SK-N-SH (cell line): ENCODE data around the gene CNTNAP2. TPM values are rescaled to one million over a fixed set of nuclear protein-coding genes. Genes with fewer than 3 reads are reported as not detected.

Source experiments
- CTCF ChIA-PET: fragments of 300-600, 350-600 bp; formaldehyde crosslinking; extraction: SDS; loops from one replicate; lab custom pipeline; 2021; lab: Yijun Ruan, JAX
- POLR2A ChIA-PET: fragments of 350-600 bp; sonication (Branson Sonifier 250); formaldehyde crosslinking; extraction: SDS; loops from one replicate; lab custom pipeline; 2020; ENCODE audit warnings: antibody characterized with exemption, inconsistent platforms; lab: Yijun Ruan, JAX
- DNase-seq: peaks from one replicate; pipeline ENCODE4 v3.0.0; 2012
- H2AFZ ChIP-seq: fragments of 200-600 bp; sonication (generic); 2 replicates; pipeline ENCODE4 v1.8.1; 2016; ENCODE audit warnings: antibody characterized with exemption, mild to moderate bottlenecking, low read depth
- H3F3A ChIP-seq: fragments of 200-600 bp; sonication (generic); replicated peaks from 2 replicates; pipeline ENCODE3; 2016; ENCODE audit warnings: antibody characterized with exemption, mild to moderate bottlenecking; ENCODE audit not compliant: insufficient read depth
- H3K27ac ChIP-seq, 2 experiments: fragments of 200-500 bp in 1 of 2; fragments of 200-600 bp in 1 of 2; sonication (Bioruptor generic) in 1 of 2; sonication (generic), shearing (Covaris generic) in 1 of 2; 2 replicates each; pipeline versions ENCODE4 v1.5.1 to v1.6.1; 2014 to 2016; ENCODE audit warnings: low read depth in 2 of 2, inconsistent platforms in 1 of 2, low read length in 1 of 2, mild to moderate bottlenecking in 1 of 2, mixed read lengths in 1 of 2
- H3K27me3 ChIP-seq: fragments of 200-600 bp; sonication (generic), shearing (Covaris generic); 2 replicates; pipeline ENCODE4 v1.6.1; 2016; ENCODE audit warnings: mixed run types; ENCODE audit not compliant: insufficient read depth
- H3K36me3 ChIP-seq, 2 experiments: fragments of 200-500 bp in 1 of 2; fragments of 200-600 bp in 1 of 2; sonication (Bioruptor generic) in 1 of 2; sonication (generic) in 1 of 2; replicated peaks in 1 of 2; 2 replicates each; pipeline versions ENCODE3 to v1.5.1; 2014 to 2016; ENCODE audit warnings: low read length in 1 of 2, mild to moderate bottlenecking in 1 of 2; ENCODE audit not compliant: insufficient read depth in 2 of 2, control insufficient read depth in 1 of 2
- H3K4me1 ChIP-seq, 2 experiments: fragments of 200-500 bp in 1 of 2; fragments of 200-600 bp in 1 of 2; sonication (Bioruptor generic) in 1 of 2; sonication (generic), shearing (Covaris generic) in 1 of 2; 2 replicates each; pipeline versions ENCODE4 v1.5.1 to v1.6.1; 2014 to 2016; ENCODE audit warnings: low read depth in 1 of 2, low read length in 1 of 2, mixed run types in 1 of 2; ENCODE audit not compliant: insufficient read depth in 2 of 2, control insufficient read depth in 1 of 2
- H3K4me2 ChIP-seq: fragments of 200-600 bp; sonication (generic), shearing (Covaris generic); 2 replicates; pipeline ENCODE4 v1.6.1; 2017; ENCODE audit warnings: mixed run types
- H3K4me3 ChIP-seq, 2 experiments: fragments of 200-500 bp in 1 of 2; fragments of 200-600 bp in 1 of 2; sonication (Bioruptor generic) in 1 of 2; sonication (generic), shearing (Covaris generic) in 1 of 2; 2 replicates each; pipeline versions ENCODE4 v1.5.1 to v1.8.1; 2014 to 2016; ENCODE audit warnings: low read depth in 2 of 2, inconsistent platforms in 1 of 2, low read length in 1 of 2, mild to moderate bottlenecking in 1 of 2, mixed read lengths in 1 of 2, moderate library complexity in 1 of 2
- H3K79me2 ChIP-seq: fragments of 200-600 bp; sonication (generic); 2 replicates; pipeline ENCODE4 v1.8.1; 2017; ENCODE audit warnings: mild to moderate bottlenecking; ENCODE audit not compliant: insufficient read depth
- H3K9ac ChIP-seq: fragments of 200-600 bp; sonication (generic); 2 replicates; pipeline ENCODE4 v1.6.1; 2017; ENCODE audit warnings: mixed run types
- H3K9me2 ChIP-seq: fragments of 200-600 bp; sonication (generic); 2 replicates; pipeline ENCODE4 v1.6.1; 2017; ENCODE audit warnings: mixed run types
- H3K9me3 ChIP-seq: fragments of 200-600 bp; sonication (generic); 2 replicates; pipeline ENCODE4 v1.6.1; 2017; ENCODE audit warnings: mixed run types, mild to moderate bottlenecking, moderate library complexity
- H4K20me1 ChIP-seq: fragments of 200-600 bp; sonication (generic); 2 replicates; pipeline ENCODE4 v1.6.1; 2017; ENCODE audit warnings: mild to moderate bottlenecking, mixed run types; ENCODE audit not compliant: insufficient read depth
- CHD2 ChIP-seq: fragments of 150-350 bp; IDR thresholded peaks from 2 replicates; pipeline ENCODE4 v1.6.1; 2018; ENCODE audit warnings: low read length; ENCODE audit not compliant: partially characterized antibody
- ELF1 ChIP-seq: IDR thresholded peaks from 2 replicates; pipeline ENCODE4 v1.4.0; 2012
- EZH2phosphoT487 ChIP-seq: fragments of 200-600 bp; sonication (generic); IDR thresholded peaks from 2 replicates; pipeline ENCODE4 v1.6.1; 2017; ENCODE audit warnings: low read depth, mixed run types, mild to moderate bottlenecking, antibody characterized with exemption, moderate library complexity, borderline replicate concordance
- FOSL2 ChIP-seq: IDR thresholded peaks from 2 replicates; pipeline ENCODE4 v1.4.0; 2012; ENCODE audit warnings: low read depth, mild to moderate bottlenecking, moderate library complexity, borderline replicate concordance
- FOXM1 ChIP-seq: IDR thresholded peaks from 2 replicates; pipeline ENCODE4 v1.4.0; 2012; ENCODE audit warnings: low read depth, mild to moderate bottlenecking
- GABPA ChIP-seq: IDR thresholded peaks from 2 replicates; pipeline ENCODE4 v1.4.0; 2012; ENCODE audit warnings: low read depth, mild to moderate bottlenecking
- GATA2 ChIP-seq: sonication (generic); formaldehyde crosslinking; IDR thresholded peaks from 2 replicates; pipeline ENCODE4 v1.5.0; 2020; ENCODE audit warnings: mild to moderate bottlenecking, missing genetic modification reagents
- JUND ChIP-seq: IDR thresholded peaks from 2 replicates; pipeline ENCODE4 v1.4.0; 2012
- POLR2AphosphoS5 ChIP-seq: IDR thresholded peaks from 2 replicates; pipeline ENCODE4 v1.6.1; 2012; ENCODE audit warnings: low read depth, low read length
- RAD21 ChIP-seq: IDR thresholded peaks from 2 replicates; pipeline ENCODE4 v1.6.1; 2012; ENCODE audit warnings: mild to moderate bottlenecking, low read length
- RCOR1 ChIP-seq: fragments of 150-350 bp; IDR thresholded peaks from 2 replicates; pipeline ENCODE4 v1.6.1; 2017; ENCODE audit warnings: antibody characterized with exemption, low read length
- RFX5 ChIP-seq: IDR thresholded peaks from 2 replicates; pipeline ENCODE4 v1.6.1; 2012; ENCODE audit warnings: mild to moderate bottlenecking, improper control_type of control experiment, low read length
- RXRA ChIP-seq: IDR thresholded peaks from 2 replicates; pipeline ENCODE4 v1.4.0; 2012; ENCODE audit warnings: low read depth, mild to moderate bottlenecking, borderline replicate concordance
- SMC3 ChIP-seq: IDR thresholded peaks from 2 replicates; pipeline ENCODE4 v1.6.1; 2012; ENCODE audit warnings: low read depth, low read length, improper control_type of control experiment
- TAF1 ChIP-seq: IDR thresholded peaks from 2 replicates; pipeline ENCODE4 v1.6.1; 2012; ENCODE audit warnings: low read depth, mild to moderate bottlenecking, low read length, moderate library complexity, borderline replicate concordance
- TEAD4 ChIP-seq: IDR thresholded peaks from 2 replicates; pipeline ENCODE4 v1.4.0; 2012; ENCODE audit warnings: mild to moderate bottlenecking, borderline replicate concordance; ENCODE audit not compliant: insufficient read depth
- USF2 ChIP-seq: fragments of 150-350 bp; IDR thresholded peaks from 2 replicates; pipeline ENCODE4 v1.6.1; 2017; ENCODE audit warnings: antibody characterized with exemption, low read length, low read depth, borderline replicate concordance
- ZBTB33 ChIP-seq: IDR thresholded peaks from 2 replicates; pipeline ENCODE4 v1.4.0; 2012; ENCODE audit warnings: low read depth, borderline replicate concordance
- WGBS: methylation state at CpG from one replicate; pipeline ENCODE4 v1.1.6; 2017; ENCODE audit warnings: low lambda C conversion rate; 5-methylcytosine and 5-hydroxymethylcytosine counted together
- polyA plus RNA-seq, 3 experiments: library from polyadenylated mRNA; depleted of rRNA; stranded (reverse); fragments of >200 nt; gene quantifications; 2 replicates each; pipeline ENCODE4 v1.2.3, GENCODE V29; 2012
- TF ChIP-seq, protein P1 (sequence below): IDR thresholded peaks from 2 replicates; pipeline ENCODE4 v1.4.0; 2012; ENCODE audit warnings: low read depth, borderline replicate concordance
- TF ChIP-seq, protein P2 (sequence below): IDR thresholded peaks from 2 replicates; pipeline ENCODE4 v1.4.0; 2012; ENCODE audit warnings: low read depth

CNTNAP2 gene
- polyA plus RNA-seq, 1 of the 3 experiments (the other 2 are of a cell fraction): 3.4 TPM

DNA sequence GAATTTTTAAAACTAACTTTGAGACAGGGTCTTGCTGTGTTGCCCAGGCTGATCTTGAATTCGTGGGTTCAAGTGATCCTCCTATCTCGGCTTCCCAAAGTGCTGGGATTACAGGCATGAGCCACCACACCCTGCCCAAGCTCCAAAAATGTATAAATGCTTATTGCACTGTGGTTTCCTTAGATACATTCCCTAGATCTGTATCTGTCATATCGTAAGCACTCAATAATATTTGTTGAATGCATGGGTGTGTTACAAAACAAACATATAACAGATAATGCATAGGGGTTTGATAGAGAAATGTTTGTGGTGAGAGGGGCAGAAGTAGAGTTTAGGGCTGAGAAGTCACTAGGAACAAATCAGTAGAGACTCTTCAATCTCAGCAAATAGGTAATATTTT lies 1518.7 kb downstream of the CNTNAP2 start (continued):
- no peak for TF ChIP-seq USF2
- no peak for TF ChIP-seq FOXM1
- no peak for TF ChIP-seq ELF1
- TF ChIP-seq TAF1: no peak
- no peak for TF ChIP-seq EZH2phosphoT487
- no peak for TF ChIP-seq JUND
- no peak for TF ChIP-seq RCOR1
- TF ChIP-seq SMC3: no peak
- no peak for TF ChIP-seq FOSL2
- no peak for TF ChIP-seq RFX5
- TF ChIP-seq, all 33 proteins: peak for 0

- no peak overlapping the region for H3K9ac ChIP-seq
- DNase-seq: no peak
- H3K27me3 ChIP-seq: no peaks in the 10 kb centered on the region
- TF ChIP-seq USF2: no peak
- TF ChIP-seq GATA2: no peak
- TF ChIP-seq ELF1: no peak
- TF ChIP-seq, all 33 proteins: peak for 0
- WGBS: 42% methylated on average over 2 of the region's 2 CpGs
- Histone ChIP-seq H3K4me2 (no peak overlapping the region), H3K9me2 (no peaks in the 10 kb centered on the region), H3K27ac (no peak overlapping the region), H3K4me1 (no peaks in the 10 kb centered on the region), H4K20me1 (no peaks in the 10 kb centered on the region), H3F3A (no peaks in the 10 kb centered on the region), H3K36me3 (no peaks in the 10 kb centered on the region), H3K4me3 (no peak overlapping the region), H3K9me3 (no peaks in the 10 kb centered on the region; the same call in 1 of the 2 replicates), H2AFZ (no peak overlapping the region), H3K79me2 (no peaks in the 10 kb centered on the region)
- ChIA-PET CTCF (no interaction called here), POLR2A (no interaction called here)
These were observed 1520.0 kb downstream of the CNTNAP2 start for GRCh38 chr7:147636553-147636952.

DNA sequence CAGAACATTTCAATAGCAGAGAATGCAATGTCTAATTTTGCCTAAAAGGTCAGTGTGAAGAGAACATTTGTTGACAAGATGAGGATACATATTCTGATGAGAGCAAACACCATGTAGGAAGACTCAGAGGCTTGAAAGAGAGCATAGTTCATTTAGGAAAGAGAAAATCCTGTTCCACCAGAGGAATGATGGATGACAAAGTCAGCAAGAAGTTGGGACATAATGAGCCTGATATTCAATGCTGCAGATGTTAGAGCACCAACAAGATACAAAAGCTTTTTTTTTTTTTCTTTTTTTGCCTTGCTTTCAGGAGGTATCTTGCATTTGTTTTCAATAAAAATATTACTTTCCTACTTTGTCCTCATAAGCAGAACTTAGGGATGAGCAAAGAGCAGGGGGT lies 1522.0 kb downstream of the CNTNAP2 start:
- ChIA-PET CTCF (interaction anchor here (1.0 to 2.4 kb wide), 3 partner anchors 10 to 171 kb away, joined by 3 to 8 read pairs (median 4); no protein-coding TSS in a partner anchor), POLR2A (no interaction called here)
- Histone ChIP-seq H3K4me1 (no peaks in the 10 kb centered on the region), H3K27me3 (no peaks in the 10 kb centered on the region), H3K4me2 (no peak overlapping the region), H3K36me3 (no peaks in the 10 kb centered on the region), H2AFZ (no peak overlapping the region), H3K9ac (no peak overlapping the region), H3K27ac (no peak overlapping the region), H3F3A (no peaks in the 10 kb centered on the region), H3K4me3 (no peak overlapping the region)
- no peak for DNase-seq
- TF ChIP-seq, protein P1, sequence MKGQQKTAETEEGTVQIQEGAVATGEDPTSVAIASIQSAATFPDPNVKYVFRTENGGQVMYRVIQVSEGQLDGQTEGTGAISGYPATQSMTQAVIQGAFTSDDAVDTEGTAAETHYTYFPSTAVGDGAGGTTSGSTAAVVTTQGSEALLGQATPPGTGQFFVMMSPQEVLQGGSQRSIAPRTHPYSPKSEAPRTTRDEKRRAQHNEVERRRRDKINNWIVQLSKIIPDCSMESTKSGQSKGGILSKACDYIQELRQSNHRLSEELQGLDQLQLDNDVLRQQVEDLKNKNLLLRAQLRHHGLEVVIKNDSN: no peak
- TF ChIP-seq GABPA: no peak
- TF ChIP-seq TEAD4: no peak
- no peak for TF ChIP-seq CHD2
- TF ChIP-seq FOXM1: no peak
- no peak for TF ChIP-seq RXRA
- no peak for TF ChIP-seq RAD21
- no peak for TF ChIP-seq POLR2AphosphoS5
- TF ChIP-seq TAF1: no peak
- TF ChIP-seq JUND: no peak
- TF ChIP-seq ZBTB33: no peak
- no peak for TF ChIP-seq RCOR1
- TF ChIP-seq, protein P2, sequence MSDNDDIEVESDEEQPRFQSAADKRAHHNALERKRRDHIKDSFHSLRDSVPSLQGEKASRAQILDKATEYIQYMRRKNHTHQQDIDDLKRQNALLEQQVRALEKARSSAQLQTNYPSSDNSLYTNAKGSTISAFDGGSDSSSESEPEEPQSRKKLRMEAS: no peak
- TF ChIP-seq ELF1: no peak
- no peak for TF ChIP-seq GATA2
- no peak for TF ChIP-seq SMC3
- TF ChIP-seq, all 33 proteins: peak for 0
- Histone ChIP-seq H3K9me3 (no peaks in the 10 kb centered on the region), H3K9me2 (no peaks in the 10 kb centered on the region), H4K20me1 (no peaks in the 10 kb centered on the region), H3K79me2 (no peaks in the 10 kb centered on the region)
